Dermis blood vessel endothelial cell (primary cell): ENCODE data around the gene ZNF521. TPM values are rescaled to one million over a fixed set of nuclear protein-coding genes. Genes with fewer than 3 reads are reported as not detected.

Experiments used
- DNase-seq: peaks from one replicate; pipeline ENCODE4 v3.0.0; 2010
- total RNA-seq: library from RNA; depleted of rRNA; stranded (reverse); fragments of >200 nt; gene quantifications from 2 replicates; pipeline ENCODE4 v1.2.3, GENCODE V29; 2014

Gene ZNF521
- total RNA-seq, 1 donor from 2014 or later, result 188 TPM

GRCh38 chr18:25016666-25017065, 335.3 kb downstream of the ZNF521 start:
- no peak for DNase-seq

- DNase-seq, result no peak
Observed at GRCh38 chr18:25016181-25016580, 335.8 kb downstream of the ZNF521 start.
